SHP77 (cell line): ENCODE data around the gene LRIF1.
"Not testable (repeated sequence)": the region's sequence is repeated elsewhere in the genome, so short reads cannot be mapped to it uniquely, and the experiment has no call there.

ENCODE experiments used
- DNase-seq, 2 experiments: peaks; one replicate each; lab custom pipeline; 2025; lab: John Stamatoyannopoulos, UW

Gene LRIF1

DNA sequence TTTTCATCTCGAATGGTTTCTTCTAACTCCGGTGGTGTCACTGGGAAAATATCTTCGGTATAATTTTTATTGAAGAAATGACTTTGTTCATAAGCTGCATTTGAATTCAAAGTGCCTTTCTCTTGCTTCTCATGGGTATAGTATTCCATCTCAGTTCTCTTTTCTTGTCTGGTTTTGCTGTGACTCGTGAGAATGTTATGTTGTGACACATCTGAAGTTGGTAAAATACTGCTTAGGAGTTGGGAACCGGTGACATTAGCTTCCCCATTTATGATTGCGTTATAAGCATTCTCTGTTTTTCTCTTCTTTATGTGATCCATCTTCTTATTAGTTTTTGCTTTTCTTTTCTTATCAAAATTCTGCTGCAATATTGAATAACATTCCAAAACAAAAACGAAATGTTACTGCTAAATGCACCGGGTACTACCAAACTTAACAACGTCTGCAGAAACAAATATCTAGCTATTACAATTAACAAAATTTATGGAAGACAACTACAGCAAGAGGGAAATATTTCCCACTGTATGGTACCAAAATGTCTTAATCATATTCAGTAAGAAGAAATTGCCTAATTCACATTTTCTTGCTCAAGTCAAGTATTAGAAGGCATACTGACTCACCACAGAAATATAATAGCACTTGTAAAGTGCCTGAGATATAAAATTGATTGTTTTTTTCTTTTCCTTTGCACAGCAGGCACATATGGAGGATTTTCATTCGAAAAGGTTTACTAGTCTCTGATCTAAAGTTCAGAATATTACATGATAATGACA lies 15.5 kb downstream of the LRIF1 start:
- no peak for DNase-seq

DNA sequence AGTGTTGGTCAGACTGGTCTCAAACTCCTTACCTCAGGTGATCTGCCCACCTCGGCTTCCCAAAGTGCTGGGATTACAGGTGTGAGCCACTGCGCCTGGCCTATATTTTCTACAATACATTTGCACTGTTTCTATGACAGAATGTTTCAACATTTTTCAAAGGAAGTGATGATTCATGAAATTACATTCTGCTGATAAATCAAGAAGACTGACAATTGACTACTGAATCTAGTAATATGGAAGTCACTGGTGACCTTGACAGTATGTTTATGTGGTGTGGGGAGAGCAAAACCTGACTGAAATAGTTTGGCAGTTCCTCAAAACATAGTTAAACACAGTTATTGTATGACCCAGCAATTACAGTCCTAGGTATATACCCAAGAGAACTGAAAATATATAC lies 18.1 kb downstream of the LRIF1 start:
- DNase-seq = no peak

DNA sequence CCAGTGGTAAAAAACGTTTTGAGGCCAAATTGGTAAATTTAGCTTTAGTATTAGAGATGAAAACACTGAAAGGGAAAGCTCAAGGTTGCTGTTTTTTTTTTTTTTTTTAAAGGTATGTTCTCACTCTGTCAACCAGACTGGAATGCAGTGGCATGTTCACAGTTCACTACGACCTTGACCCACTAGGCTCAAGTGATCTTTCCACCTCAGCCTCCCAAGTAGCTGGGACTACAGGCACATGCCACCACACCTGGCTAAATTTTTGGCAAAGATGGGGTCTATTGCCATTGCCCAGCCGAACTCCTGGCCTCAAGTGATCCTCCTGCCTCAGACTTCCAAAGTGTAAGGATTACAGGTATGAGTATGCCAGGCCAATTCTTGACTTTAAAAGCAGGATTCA lies 18.9 kb downstream of the LRIF1 start:
- DNase-seq = no peak

DNA sequence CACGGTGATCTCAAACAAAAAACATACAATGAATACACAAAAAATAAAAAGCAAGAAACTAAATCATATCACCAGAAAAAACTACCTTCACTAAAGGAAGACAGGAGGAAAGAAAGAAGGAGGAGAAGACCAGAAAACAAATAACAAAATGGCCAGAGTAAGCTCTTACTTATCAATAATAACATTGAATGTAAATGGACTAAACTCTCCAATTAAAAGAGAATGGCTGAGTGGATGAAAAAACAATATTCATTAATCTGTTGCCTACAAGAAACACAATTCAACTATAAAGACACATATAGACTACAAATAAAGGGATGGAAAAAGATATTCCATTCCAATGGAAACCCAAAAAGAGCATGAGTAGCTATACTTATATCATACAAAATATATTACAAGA lies 27.2 kb downstream of the LRIF1 start:
- no peak for DNase-seq

DNA sequence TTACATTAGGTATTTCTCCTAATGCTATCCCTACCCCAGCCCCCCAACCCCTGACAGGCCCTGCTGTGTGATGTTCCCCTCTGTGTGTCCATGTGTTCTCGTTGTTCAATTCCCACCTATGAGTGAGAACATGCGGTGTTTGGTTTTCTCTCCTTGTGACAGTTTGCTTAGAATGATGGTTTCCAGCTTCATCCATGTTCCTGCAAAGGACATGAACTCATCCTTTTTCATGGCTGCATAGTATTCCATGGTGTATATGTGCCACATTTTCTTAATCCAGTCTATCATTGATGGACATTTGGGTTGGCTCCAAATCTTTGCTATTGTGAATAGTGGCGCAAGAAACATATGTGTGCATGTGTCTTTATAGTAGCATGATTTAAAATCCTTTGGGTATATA lies 32.6 kb downstream of the LRIF1 start:
- DNase-seq = not testable (repeated sequence)

DNA sequence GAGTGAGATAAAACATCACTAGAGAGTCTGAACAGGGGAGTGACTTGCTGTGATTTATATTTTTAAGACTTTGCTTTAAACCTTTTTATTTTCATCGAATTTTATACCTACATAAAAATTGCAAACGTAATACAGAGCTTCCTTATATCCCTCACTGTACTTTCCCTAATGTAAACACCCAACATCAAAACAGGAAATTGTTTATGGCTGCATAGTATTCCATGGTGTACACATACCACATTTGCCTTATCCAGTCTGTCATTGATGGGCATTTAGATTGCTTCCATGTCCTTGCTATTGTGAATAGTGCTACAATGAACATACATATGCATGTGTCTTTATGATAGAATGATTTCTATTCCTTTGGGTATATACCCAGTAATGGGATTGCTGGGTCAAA lies 34.8 kb downstream of the LRIF1 start:
- DNase-seq = no peak

DNA sequence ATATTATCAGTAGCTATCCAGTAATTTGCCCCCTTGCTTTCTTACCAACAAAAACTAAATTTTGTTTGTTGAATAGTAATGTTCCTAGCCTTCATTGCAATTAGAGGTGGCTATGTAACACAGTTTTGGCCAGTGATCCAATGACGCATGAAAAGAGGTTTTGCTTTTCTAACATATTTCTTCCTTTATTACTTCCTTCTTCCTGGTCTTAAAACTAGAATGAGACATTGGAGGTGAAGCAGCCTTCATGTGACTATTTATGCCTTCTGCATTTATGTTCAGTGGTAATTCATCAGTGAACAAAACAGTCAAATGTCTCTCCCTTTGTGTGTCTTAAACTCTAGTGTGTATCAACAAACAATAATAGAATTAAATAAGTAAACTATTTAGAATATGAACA lies 35.5 kb downstream of the LRIF1 start:
- DNase-seq = no peak

DNA sequence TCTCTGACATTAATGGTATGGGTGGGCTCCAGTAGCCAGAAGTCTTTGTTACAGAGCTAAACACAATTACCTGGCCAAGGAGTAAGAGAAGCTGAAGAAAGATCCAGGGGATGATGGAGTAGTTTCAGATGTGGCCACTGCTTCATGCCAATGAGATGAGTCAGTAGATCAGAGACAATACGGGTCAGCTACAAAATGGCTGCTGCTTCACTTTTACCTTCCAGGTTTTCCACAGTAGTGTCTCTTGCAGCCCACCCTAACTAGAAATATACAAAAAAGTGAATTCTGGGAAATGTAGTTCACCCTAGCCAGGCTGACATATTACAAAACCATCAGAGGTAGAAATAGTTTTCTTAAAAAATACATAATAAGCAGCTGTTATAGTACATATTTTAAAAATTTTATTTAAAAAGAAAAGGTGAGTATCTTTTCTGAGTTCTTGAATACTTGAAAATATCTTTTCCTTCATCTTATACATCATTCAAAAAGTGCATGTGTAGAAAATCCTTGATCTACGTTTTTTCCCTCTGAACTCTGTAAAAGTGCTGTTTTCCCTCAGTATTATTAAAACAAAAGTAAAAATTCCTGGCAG lies 36.1 kb downstream of the LRIF1 start:
- DNase-seq = no peak

DNA sequence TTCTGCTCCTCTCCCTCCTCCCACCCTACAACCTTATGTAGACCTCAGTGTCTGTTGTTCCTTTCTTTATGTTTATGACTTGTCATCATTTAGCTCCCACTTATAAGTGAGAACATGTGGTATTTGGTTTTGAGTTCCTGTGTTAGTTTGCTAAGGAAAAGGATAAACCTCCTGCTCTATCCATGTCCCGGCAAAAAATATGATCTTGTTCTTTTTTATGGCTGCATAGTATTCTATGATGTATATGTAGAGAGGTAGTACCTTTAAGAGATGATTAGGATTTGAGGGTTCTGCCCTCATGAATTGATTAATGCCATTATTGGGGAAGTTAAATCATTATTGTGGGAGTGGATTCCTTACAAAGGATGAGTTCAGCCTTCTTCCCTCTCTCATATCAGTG lies 41.8 kb downstream of the LRIF1 start:
- no peak for DNase-seq

DNA sequence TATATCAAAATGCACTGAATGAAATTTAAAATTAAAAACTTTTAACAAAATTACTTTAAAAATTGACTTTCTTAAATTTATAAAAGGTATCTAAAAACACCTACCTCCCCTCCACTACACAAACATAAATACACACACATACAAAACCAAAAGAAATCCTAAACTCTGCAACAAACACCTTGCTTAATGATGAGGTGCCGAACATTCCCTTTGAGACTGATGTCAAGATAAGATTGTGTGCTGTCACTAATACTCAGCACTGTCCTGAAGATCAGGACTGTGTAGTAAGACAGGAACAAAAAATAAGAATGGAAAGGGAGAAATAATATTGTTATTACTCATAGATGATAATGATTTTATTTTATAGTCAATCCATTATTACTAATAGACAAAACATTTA lies 45.7 kb downstream of the LRIF1 start:
- DNase-seq = no peak

DNA sequence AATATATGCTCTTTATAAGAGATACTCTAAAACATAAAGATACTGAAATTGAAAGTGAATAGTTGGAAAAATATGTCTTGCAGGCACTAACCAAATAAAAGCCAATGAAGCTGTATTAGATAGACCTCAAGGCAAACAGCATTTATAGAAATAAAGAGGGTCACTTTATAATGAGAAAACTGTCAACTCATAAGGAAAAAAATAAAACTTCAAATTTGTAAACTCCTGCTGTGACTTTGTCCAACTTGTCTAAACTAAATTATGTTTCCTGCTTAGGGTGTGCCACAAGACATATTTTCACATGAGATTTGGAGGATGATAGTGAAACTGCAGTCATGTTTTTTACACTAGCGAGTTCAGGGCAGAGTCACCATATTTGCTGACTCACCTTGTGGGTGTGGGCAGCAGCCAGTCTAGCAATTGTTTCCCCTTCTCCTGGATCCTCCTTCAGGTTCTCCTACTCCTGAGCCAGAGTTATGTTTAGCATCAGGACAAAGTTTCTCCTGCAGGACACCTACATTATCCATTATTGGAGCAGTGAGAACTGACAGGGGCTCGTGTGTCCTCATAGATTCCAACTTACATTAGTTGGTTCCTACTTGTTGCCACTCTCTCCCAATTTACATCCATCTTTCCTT lies 46.9 kb downstream of the LRIF1 start:
- DNase-seq = peak; percentile 4 to 16

DNA sequence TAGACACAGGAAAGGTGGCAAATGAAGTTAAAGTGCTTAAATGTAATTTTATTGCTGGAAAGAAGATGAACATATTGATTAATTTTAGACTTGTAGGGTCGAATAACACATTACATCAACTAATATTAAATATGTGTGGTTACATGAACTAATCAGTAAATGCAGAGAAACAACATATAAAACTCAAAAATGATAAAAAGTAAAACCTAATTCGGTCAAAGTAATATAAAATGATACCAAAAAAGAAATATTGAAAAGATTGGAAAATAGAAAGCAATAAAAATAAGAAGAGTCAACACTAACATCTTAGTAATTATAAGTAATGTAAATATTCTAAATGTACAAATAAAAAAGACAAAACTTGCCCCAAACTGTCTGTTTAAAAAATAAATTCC lies 47.5 kb downstream of the LRIF1 start:
- no peak for DNase-seq

DNA sequence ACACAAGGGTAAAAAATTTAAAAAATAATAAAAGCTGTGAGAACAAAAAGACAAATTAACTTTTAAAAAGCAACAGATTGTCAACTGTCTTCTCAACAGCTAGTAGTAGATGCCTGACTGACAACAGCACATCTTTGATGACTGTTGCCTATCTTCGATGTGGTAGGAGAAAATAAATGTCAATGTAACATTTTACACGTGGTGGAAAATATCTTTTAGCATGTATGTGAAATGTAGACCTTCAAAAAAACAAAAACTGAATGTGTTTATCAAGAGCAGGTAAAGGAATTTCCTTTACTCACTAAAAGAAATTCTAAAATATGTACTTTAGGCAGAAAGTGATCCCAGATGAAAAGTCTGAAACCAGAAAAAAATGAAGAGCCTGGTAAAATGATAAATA lies 47.9 kb downstream of the LRIF1 start:
- DNase-seq = no peak

DNA sequence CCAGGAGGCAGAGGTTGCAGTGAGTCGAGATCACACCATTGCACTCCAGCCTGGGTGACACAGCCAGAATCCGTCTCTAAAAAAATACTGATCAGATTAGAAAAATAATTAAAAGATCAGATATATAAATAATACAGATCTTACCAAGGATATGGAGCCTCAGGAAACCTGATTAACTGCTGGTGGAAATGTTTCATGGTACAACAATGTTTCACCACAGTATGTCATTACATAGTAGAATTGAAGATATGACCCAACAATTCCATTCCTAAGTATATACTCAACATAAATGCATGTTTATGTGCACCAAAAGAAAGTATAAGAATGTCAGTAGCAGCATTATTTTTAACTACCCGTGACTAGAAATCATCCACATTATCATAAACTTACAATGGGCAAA lies 49.0 kb downstream of the LRIF1 start:
- no peak for DNase-seq

DNA sequence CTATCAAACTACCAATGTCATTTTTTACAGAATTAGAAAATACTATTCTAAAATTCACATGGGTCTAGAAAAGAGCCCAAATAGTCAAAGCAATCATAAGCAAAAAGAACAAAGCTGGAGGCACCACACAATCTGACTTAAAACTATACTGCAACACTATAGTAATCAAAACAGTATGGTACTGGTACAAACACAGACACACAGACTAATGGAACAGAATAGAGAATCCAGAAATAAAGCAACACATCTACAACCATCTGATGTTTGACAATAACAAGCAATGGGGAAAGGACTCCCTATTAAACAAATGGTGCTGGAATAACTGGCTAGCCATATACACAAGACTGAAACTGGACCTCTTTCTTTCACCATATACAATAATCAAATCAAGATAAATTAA lies 50.9 kb downstream of the LRIF1 start:
- no peak for DNase-seq

DNA sequence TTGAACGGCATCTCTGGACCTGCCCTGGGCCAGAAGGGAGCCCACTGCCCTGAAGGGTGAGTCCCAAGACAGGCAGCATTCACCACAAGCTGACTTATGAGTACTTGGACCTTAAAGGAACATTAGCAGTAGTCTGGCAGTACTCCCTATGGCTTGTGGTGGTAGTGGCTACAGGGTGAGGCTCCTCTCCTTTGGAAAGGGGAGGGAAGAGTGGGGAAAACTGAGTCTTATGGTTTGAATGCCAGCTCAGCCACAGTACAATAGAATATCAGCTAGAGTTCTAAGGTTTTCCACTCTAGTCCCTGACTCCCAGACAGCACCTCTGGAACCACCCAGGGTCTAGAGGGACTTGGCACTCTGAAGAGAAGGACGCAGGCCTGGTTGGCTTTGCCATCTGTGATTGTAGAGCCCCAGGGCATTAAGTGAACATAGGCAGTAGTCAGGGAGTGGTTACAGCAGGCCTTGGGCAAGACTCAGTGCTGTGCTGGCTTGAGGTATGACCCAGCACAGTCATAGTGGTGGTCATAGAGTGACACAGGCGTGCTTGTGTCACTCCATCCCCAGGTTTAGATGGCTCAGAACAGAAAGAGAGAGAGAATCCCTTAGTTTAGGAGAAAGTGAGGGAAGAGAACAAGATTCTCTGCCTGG lies 59.7 kb downstream of the LRIF1 start:
- DNase-seq = no peak

DNA sequence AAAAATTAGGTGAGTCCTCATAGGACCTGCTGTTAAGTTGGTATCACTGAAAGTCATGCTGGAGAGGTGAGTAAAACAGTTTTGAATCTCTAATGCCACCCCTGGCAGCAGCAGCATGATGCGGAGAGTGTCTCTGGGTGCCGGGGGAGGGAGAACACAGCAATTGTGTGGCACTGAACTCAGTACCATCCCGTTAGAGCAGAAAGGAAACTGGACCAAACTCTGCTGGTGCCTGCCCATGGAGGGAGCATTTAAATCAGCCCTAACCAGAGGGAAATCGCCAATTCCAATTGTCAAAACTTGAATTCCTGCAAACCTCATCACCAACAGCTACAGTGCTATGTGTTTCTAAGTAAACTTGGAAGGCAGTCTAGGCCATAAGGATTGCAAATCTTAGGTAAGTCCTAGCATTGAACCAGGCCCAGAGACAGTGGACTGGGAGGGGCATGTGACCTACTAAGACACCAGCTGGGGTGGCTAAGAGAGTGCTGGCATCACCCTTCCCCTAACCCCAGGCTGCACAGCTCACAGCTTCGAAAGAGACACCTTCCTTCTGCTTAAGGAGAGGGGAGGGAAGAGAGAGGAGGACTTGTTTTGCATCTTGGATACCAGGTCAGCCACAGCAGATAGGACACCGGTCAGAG lies 60.8 kb downstream of the LRIF1 start:
- no peak for DNase-seq

DNA sequence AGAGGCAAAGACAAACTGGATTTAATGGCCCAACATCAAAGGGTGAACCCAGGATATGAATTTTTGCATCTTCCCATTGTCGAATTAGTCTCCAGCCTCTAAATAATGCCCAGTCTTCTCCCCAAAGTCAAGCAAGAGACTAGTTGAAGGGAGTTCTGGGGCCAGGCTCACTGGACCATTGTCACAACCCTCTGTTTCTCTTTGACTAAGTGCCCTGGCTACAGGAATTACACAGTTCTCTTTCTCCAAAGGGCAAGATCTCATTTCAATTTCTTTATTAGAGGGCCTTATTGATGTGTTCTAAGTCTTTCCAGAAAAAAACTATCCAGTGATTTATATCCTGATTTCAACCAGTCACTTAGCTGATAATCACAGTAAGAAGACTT lies 64.3 kb downstream of the LRIF1 start:
- DNase-seq = no peak

DNA sequence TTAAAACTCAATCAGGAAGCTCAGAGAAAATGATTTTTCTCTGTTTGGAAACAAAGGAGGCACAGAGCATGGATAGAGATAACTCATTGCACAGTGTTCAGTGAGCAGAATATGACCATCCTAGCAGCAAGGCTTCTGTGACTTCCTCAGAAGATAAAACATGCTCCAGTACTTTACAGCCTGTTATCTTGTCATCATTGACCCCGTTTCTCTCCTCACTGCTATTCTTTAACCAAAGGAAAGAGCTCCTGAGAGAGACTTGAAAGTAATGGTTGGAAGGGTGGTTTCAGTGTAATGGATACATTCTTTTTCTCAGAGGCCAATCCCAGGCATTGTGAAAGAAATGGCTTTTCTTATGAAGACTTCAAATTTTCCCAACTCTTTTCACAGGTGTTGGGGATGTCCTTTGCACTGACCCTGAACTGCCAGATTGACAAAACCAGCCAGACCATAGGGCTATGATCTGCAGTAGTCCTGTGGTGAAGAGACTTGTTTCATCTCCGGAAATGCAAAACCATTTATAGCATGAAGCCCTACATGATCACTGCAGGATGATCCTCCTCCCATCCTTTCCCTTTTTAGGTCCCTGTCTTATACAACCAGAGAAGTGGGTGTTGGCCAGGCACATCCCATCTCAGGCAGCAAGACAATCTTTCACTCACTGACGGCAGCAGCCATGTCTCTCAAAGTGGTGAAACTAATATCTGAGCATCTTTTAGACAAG lies 64.8 kb downstream of the LRIF1 start:
- no peak for DNase-seq

DNA sequence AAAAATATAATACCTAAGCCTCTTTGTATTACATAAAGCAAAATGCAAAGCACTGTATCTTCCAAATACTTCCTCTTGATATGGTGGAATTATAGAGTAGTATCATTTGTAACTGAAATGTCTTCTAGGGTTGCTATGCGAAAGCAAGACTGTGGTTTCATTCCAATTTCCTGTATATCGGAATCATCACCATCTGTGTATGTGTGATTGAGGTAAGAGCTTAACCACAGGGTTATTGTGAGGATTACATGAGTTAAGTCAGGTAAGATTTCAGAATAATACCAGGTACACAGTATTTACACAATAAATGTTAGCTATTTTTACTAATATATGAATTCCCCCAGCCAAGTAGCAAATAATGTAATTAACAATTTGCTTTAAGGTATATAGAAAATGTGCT lies 66.0 kb downstream of the LRIF1 start:
- no peak for DNase-seq
